GM18519 (cell line): ENCODE data around the gene TIMP2.
"Not testable (repeated sequence)": the region's sequence is repeated elsewhere in the genome, so short reads cannot be mapped to it uniquely, and the experiment has no call there.

Experiments used
- ATAC-seq: cut with Tn5 transposase; IDR thresholded peaks from one replicate; pipeline ENCODE4 v1.9.1; 2021; ENCODE audit warnings: mild to moderate bottlenecking, moderate library complexity; ENCODE audit not compliant: unreplicated experiment, low FRiP score

TIMP2 gene

GRCh38 chr17:78957128-78957527 is 31.9 kb upstream of the TIMP2 start:
- no peak for ATAC-seq

- ATAC-seq: no peak
Observed at GRCh38 chr17:78956254-78956653, 31.1 kb upstream of the TIMP2 start.

- ATAC-seq: no peak
Observed at GRCh38 chr17:78954684-78955083, 29.5 kb upstream of the TIMP2 start.

GRCh38 chr17:78953356-78954350 is 28.5 kb upstream of the TIMP2 start:
- ATAC-seq: no peak

- ATAC-seq: no peak
Observed at GRCh38 chr17:78952706-78953105, 27.5 kb upstream of the TIMP2 start.

GRCh38 chr17:78951967-78952551 is 26.9 kb upstream of the TIMP2 start:
- no peak for ATAC-seq

GRCh38 chr17:78950870-78951269 is 25.7 kb upstream of the TIMP2 start:
- ATAC-seq: no peak

- ATAC-seq: no peak
Observed at GRCh38 chr17:78947235-78948149, 22.3 kb upstream of the TIMP2 start.

GRCh38 chr17:78946631-78947030 is 21.4 kb upstream of the TIMP2 start:
- ATAC-seq: no peak

GRCh38 chr17:78946131-78946530 is 20.9 kb upstream of the TIMP2 start:
- ATAC-seq: no peak

- ATAC-seq: not testable (repeated sequence)
Observed at GRCh38 chr17:78945455-78945854, 20.3 kb upstream of the TIMP2 start.

- ATAC-seq: no peak
Observed at GRCh38 chr17:78944956-78945355, 19.8 kb upstream of the TIMP2 start.

GRCh38 chr17:78944026-78944425 is 18.8 kb upstream of the TIMP2 start:
- no peak for ATAC-seq

GRCh38 chr17:78940708-78941107 is 15.5 kb upstream of the TIMP2 start:
- ATAC-seq: no peak

GRCh38 chr17:78940258-78940657 is 15.1 kb upstream of the TIMP2 start:
- no peak for ATAC-seq

GRCh38 chr17:78939615-78940014 is 14.4 kb upstream of the TIMP2 start:
- no peak for ATAC-seq

GRCh38 chr17:78937561-78937960 is 12.4 kb upstream of the TIMP2 start:
- no peak for ATAC-seq

GRCh38 chr17:78935419-78936323 is 10.5 kb upstream of the TIMP2 start:
- no peak for ATAC-seq

GRCh38 chr17:78934681-78935418 is 9.7 kb upstream of the TIMP2 start:
- ATAC-seq: no peak
